DOHH2 (cell line): ENCODE data around the gene GABRR2.

ENCODE experiments used
- H3F3A ChIP-seq: fragments of 200-600 bp; sonication (generic), shearing (Covaris generic); 2 replicates; pipeline ENCODE4 v1.6.0; 2016; ENCODE audit warnings: antibody characterized with exemption, mild to moderate bottlenecking; ENCODE audit not compliant: control insufficient read depth, insufficient read depth
- H3K27ac ChIP-seq: fragments of 200-600 bp; sonication (generic); 2 replicates; pipeline ENCODE4 v1.5.1; 2014; ENCODE audit warnings: low read depth, mild to moderate bottlenecking, low read length, moderate library complexity
- H3K27me3 ChIP-seq: fragments of 200-600 bp; sonication (generic); 2 replicates; pipeline ENCODE4 v1.6.1; 2014; ENCODE audit warnings: mild to moderate bottlenecking, low read length, mixed read lengths; ENCODE audit not compliant: control insufficient read depth
- H3K36me3 ChIP-seq: fragments of 200-600 bp; sonication (generic); 2 replicates; pipeline ENCODE4 v1.6.1; 2014; ENCODE audit warnings: mild to moderate bottlenecking, low read length, moderate library complexity, mixed read lengths; ENCODE audit not compliant: control insufficient read depth
- H3K4me1 ChIP-seq: fragments of 200-600 bp; sonication (generic); 2 replicates; pipeline ENCODE4 v1.6.1; 2014; ENCODE audit warnings: mild to moderate bottlenecking, low read length, mixed read lengths; ENCODE audit not compliant: control insufficient read depth
- H3K4me2 ChIP-seq: fragments of 200-600 bp; sonication (generic); 2 replicates; pipeline ENCODE4 v1.6.0; 2014; ENCODE audit warnings: mild to moderate bottlenecking, low read length, moderate library complexity
- H3K4me3 ChIP-seq: fragments of 200-600 bp; sonication (generic); 2 replicates; pipeline ENCODE4 v1.5.1; 2014; ENCODE audit warnings: mild to moderate bottlenecking, low read length, mixed read lengths
- H3K79me2 ChIP-seq: fragments of 200-600 bp; sonication (generic); 2 replicates; pipeline ENCODE4 v1.6.1; 2014; ENCODE audit warnings: mild to moderate bottlenecking, low read length, mixed read lengths; ENCODE audit not compliant: control insufficient read depth
- H3K9me2 ChIP-seq: fragments of 200-600 bp; sonication (generic); replicated peaks from 2 replicates; pipeline ENCODE4 v1.6.1; 2014; ENCODE audit warnings: mild to moderate bottlenecking, low read length, mixed read lengths; ENCODE audit not compliant: control insufficient read depth
- H3K9me3 ChIP-seq: fragments of 200-600 bp; sonication (generic); 2 replicates; pipeline ENCODE4 v1.6.1; 2014; ENCODE audit warnings: antibody characterized with exemption, low read length, mixed read lengths; ENCODE audit not compliant: control insufficient read depth, insufficient read depth
- H4K20me1 ChIP-seq: fragments of 200-600 bp; sonication (generic); 2 replicates; pipeline ENCODE4 v1.6.0; 2014; ENCODE audit warnings: low read depth, mild to moderate bottlenecking, antibody characterized with exemption, low read length, moderate library complexity; ENCODE audit not compliant: control insufficient read depth, insufficient read depth
- EZH2phosphoT487 ChIP-seq: fragments of 200-600 bp; sonication (generic); IDR thresholded peaks from 2 replicates; pipeline ENCODE4 v1.6.1; 2017; ENCODE audit warnings: borderline replicate concordance, mild to moderate bottlenecking, antibody characterized with exemption, low read length, moderate library complexity, mixed read lengths
- TF ChIP-seq, protein P1 (sequence below): fragments of 200-600 bp; sonication (generic); IDR thresholded peaks from one replicate; pipeline ENCODE4 v1.5.1; 2014; ENCODE audit warnings: antibody characterized with exemption, mild to moderate bottlenecking, low read depth, low read length; ENCODE audit not compliant: poor library complexity, severe bottlenecking

Gene GABRR2

DNA sequence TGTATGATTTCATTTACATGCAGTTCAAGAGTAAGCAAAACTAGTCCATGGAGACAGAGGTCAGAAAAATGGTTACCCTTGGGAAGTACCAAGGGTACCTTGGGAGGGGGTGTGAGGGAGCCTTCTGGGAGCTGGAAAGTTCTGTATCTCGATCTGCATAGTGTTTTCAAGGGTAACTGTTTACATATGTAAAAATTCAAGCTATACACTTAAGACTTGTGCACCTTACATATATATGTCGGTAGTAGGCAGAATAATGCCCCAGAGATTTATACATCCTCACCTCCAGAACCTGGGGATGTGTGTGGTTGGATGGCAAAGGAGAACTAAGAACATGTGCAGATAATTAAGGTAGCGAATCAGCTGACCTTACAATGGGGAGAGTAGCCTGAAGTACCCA, 31.0 kb downstream of the GABRR2 start:
- no peaks in the 10 kb centered on the region for H3K27me3 ChIP-seq
- no peaks in the 10 kb centered on the region for H3K9me3 ChIP-seq
- H3K9me2 ChIP-seq = no peaks in the 10 kb centered on the region; the same call in 1 of the 2 replicates
- H3K79me2 ChIP-seq = no peaks in the 10 kb centered on the region
- no peak overlapping the region for H3K4me2 ChIP-seq
- H3K4me1 ChIP-seq = peaks cover 15% of the 10 kb centered on the region
- no peak overlapping the region for H3K4me3 ChIP-seq
- no peaks in the 10 kb centered on the region for H4K20me1 ChIP-seq
- TF ChIP-seq, protein P1, sequence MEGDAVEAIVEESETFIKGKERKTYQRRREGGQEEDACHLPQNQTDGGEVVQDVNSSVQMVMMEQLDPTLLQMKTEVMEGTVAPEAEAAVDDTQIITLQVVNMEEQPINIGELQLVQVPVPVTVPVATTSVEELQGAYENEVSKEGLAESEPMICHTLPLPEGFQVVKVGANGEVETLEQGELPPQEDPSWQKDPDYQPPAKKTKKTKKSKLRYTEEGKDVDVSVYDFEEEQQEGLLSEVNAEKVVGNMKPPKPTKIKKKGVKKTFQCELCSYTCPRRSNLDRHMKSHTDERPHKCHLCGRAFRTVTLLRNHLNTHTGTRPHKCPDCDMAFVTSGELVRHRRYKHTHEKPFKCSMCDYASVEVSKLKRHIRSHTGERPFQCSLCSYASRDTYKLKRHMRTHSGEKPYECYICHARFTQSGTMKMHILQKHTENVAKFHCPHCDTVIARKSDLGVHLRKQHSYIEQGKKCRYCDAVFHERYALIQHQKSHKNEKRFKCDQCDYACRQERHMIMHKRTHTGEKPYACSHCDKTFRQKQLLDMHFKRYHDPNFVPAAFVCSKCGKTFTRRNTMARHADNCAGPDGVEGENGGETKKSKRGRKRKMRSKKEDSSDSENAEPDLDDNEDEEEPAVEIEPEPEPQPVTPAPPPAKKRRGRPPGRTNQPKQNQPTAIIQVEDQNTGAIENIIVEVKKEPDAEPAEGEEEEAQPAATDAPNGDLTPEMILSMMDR = no peak
- no peak for TF ChIP-seq EZH2phosphoT487
- H3K27ac ChIP-seq = no peak overlapping the region
- no peaks in the 10 kb centered on the region for H3F3A ChIP-seq
- H3K36me3 ChIP-seq = no peaks in the 10 kb centered on the region

DNA sequence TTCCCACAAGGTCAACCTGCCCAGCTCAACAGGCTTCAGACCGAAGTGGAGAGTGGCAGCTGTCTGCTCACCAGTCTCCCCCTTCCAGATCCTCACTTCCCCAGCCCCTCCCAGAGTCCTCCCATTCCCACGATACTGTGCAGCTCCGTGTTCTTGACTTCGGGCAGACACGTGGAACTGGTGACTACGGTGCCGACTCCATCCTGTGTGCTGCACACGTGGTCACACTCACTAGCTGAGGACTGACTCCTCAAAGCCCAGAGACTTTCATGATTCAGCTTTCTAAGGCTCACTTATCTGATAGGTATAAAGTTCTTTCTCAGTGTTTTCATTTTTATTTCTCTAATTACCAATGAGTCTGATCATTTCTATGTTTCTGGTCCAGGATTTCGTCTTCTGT, 32.4 kb downstream of the GABRR2 start:
- H4K20me1 ChIP-seq = no peaks in the 10 kb centered on the region
- H3K4me2 ChIP-seq = no peak overlapping the region
- H3K27me3 ChIP-seq = no peaks in the 10 kb centered on the region
- H3K4me3 ChIP-seq = no peak overlapping the region
- H3F3A ChIP-seq = no peaks in the 10 kb centered on the region
- no peaks in the 10 kb centered on the region; the same call in 1 of the 2 replicates for H3K9me2 ChIP-seq
- H3K9me3 ChIP-seq = no peaks in the 10 kb centered on the region
- TF ChIP-seq, protein P1 = no peak
- no peak for TF ChIP-seq EZH2phosphoT487
- H3K4me1 ChIP-seq = peaks cover 11% of the 10 kb centered on the region
- no peaks in the 10 kb centered on the region for H3K79me2 ChIP-seq
- no peaks in the 10 kb centered on the region for H3K36me3 ChIP-seq
- H3K27ac ChIP-seq = no peak overlapping the region

DNA sequence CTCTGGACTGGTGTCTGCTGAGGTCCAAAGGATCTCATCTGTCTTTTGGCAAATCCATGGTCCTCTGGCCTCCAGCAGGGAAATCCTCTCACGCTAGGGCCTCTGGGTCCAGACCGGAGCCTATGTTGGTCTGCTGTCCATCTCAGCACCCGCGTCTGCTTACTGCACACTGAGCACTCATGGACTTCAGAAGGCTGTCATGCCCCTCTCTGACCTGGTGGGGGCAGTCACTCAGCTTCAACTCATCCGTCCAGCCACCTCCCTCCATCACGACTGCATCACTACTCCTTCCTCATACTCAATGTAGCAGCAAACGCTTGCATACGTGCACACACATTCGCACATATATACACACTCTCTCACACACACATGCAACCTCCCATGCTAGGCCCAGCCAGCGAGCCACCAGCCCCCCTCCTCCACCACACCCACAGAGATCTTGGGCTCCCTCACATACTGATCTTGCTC, 33.3 kb downstream of the GABRR2 start:
- H4K20me1 ChIP-seq = no peaks in the 10 kb centered on the region
- no peaks in the 10 kb centered on the region; the same call in 1 of the 2 replicates for H3K9me2 ChIP-seq
- H3K79me2 ChIP-seq = no peaks in the 10 kb centered on the region
- TF ChIP-seq EZH2phosphoT487 = no peak
- TF ChIP-seq, protein P1 = peak; percentile 91
- no peaks in the 10 kb centered on the region for H3K27me3 ChIP-seq
- H3K27ac ChIP-seq = no peak overlapping the region
- H3K36me3 ChIP-seq = no peaks in the 10 kb centered on the region
- H3K4me2 ChIP-seq = peak overlapping the region; percentile 61
- H3K4me3 ChIP-seq = peak overlapping the region; percentile 51
- H3K4me1 ChIP-seq = peaks cover 11% of the 10 kb centered on the region
- H3F3A ChIP-seq = no peaks in the 10 kb centered on the region
- no peaks in the 10 kb centered on the region for H3K9me3 ChIP-seq
